GM21381 (cell line): ENCODE results near the gene AMT.
"Not testable (repeated sequence)": the region's sequence is repeated elsewhere in the genome, so short reads cannot be mapped to it uniquely, and the experiment has no call there.

Experiments used
- ATAC-seq: cut with Tn5 transposase; IDR thresholded peaks from one replicate; pipeline ENCODE4 v1.9.1; 2021; ENCODE audit warnings: mild to moderate bottlenecking, moderate library complexity; ENCODE audit not compliant: unreplicated experiment

Gene AMT

GRCh38 chr3:49424816-49425215 is 2.5 kb upstream of the AMT start:
- no peak for ATAC-seq

- no peak for ATAC-seq
These were observed 339 bp downstream of the AMT start for GRCh38 chr3:49421890-49422378.

GRCh38 chr3:49417516-49418120 is 4.7 kb downstream of the AMT start:
- ATAC-seq = no peak

- ATAC-seq = no peak
These were observed 5.4 kb downstream of the AMT start for GRCh38 chr3:49416867-49417266.

- no peak for ATAC-seq
These were observed 6.2 kb downstream of the AMT start for GRCh38 chr3:49415931-49416601.

- ATAC-seq = no peak
These were observed 7.5 kb downstream of the AMT start for GRCh38 chr3:49414753-49415152.

- ATAC-seq = no peak
These were observed 8.9 kb downstream of the AMT start for GRCh38 chr3:49413338-49413734.

- ATAC-seq = no peak
These were observed 9.5 kb downstream of the AMT start for GRCh38 chr3:49412632-49413337.

- ATAC-seq = peak; percentile 74
These were observed 10.2 kb downstream of the AMT start, which contains the start of the genes RHOA and TCTA for GRCh38 chr3:49411968-49412631. RHOA (minus strand) TSS chr3:49411976; CDS start chr3:49375589, 36,387 bp downstream. TCTA (plus strand) TSS chr3:49412423; CDS start chr3:49412427, 4 bp downstream.

GRCh38 chr3:49411535-49411967 is 10.7 kb downstream of the AMT start:
- peak; percentile 29 for ATAC-seq

- no peak for ATAC-seq
These were observed 11.3 kb downstream of the AMT start for GRCh38 chr3:49410846-49411534.

GRCh38 chr3:49410066-49410845 is 12.0 kb downstream of the AMT start:
- ATAC-seq = no peak

GRCh38 chr3:49406571-49407565 is 15.4 kb downstream of the AMT start:
- ATAC-seq = no peak

GRCh38 chr3:49405570-49405969 is 16.7 kb downstream of the AMT start:
- not testable (repeated sequence) for ATAC-seq

- ATAC-seq = no peak
These were observed 18.4 kb downstream of the AMT start for GRCh38 chr3:49403891-49404290.

- no peak for ATAC-seq
These were observed 20.5 kb downstream of the AMT start for GRCh38 chr3:49401766-49402165.

- ATAC-seq = no peak
These were observed 22.8 kb downstream of the AMT start for GRCh38 chr3:49399461-49399860.

GRCh38 chr3:49397470-49397869 is 24.8 kb downstream of the AMT start:
- no peak for ATAC-seq

- ATAC-seq = not testable (repeated sequence)
These were observed 31.0 kb downstream of the AMT start for GRCh38 chr3:49391310-49391709.
